ENCODE data around the gene SUMF2.
"Not testable (repeated sequence)": the region's sequence is repeated elsewhere in the genome, so short reads cannot be mapped to it uniquely, and the experiment has no call there.

The SUMF2 gene

DNA sequence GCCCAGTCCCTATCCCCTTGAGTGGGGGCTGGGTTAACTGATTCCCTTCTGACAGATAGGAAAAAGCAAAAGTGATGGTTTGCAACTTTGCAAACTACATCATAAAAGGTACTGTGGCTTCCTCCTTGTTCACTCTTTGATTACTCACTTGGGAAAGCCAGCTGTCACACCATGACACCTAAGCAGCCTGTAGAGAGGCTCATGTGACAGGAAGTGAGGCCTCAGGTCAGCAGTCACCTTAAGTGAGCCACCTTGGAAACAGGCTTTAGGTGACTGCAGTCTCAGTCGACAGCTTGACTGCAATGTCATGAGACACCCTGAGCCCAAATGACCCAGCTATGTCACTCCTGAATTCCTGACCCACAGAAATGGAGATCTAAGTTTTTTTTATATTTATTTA, 46.5 kb downstream of the SUMF2 start:
- DNase-seq = no peak

DNA sequence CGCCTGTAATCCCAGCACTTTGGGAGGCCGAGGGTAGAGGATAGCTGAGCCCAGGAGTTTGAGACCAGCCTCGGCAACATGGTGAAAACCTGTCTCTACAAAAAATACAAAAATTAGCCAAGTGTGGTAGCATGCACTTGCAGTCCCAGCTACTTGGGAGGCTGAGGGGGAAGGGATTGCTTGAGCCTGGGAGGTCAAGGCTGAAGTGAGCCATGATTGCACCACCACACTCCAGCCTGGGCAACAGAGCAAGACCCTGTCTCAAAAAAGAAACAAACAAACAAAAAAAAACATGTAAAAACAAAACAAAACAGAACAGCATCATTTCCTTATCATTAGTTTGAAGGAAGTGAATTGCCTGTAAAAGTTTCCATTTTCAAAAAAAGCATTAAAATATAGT, 48.2 kb downstream of the SUMF2 start:
- not testable (repeated sequence) for DNase-seq

DNA sequence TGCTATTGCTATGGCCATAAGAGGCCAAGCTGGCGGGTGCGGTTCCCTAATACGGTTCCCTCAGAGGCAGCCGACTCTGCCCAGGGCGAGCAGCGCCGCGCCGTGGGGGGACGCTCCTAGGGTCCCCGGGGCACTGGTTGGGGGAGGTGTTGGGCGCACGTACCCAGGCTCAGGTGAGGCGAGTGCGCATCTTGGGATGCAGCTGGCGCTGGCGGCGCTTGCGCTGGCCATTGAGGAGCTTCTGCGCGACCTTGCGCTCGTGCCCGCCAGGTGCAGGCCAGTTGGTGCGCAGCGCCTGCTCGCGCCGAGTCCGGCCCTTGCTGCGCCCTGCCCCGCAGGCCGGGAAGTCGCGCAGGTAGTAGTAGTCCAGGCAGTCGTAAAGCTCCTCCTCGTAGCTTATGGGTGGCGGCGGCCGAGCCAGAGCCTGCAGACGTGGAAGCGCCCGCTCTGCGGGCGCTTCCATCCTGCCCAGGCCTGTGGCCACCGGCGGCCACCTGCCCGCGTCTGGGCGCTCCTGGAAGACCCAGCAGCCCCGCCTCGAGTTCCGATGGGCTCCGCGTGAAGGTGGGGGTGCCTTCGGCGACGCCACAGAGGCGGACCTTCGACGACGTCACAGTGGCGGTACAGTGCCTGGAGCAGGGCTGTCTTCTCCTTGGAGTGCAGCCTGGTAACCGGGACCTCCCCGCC, 51.9 kb downstream of the SUMF2 start, which contains the start of gene NUPR2:
NUPR2 (minus strand) TSS at position 566 of the 687 bp plus-strand sequence; CDS start at position 463, 103 bp downstream.
- DNase-seq = no peak

DNA sequence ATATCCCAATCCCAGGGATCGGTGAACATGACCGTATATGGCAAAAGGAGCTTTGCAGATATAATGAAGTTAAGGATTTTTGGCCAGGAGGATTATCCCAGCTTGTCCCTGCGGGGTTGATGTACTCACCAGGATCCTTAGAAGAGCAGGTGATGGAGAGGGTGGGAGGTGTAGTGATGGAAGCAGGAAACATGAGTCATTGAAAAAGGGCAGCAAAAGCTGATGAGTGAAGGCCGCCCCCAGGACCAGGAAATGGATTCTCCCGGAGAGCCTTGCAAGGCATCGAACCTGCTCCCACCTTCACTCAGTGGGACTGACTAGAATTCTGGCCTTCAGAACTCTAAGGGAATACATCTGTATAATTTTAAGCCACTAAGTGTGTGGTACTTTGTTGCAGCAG, 57.4 kb downstream of the SUMF2 start:
- no peak for DNase-seq

DNA sequence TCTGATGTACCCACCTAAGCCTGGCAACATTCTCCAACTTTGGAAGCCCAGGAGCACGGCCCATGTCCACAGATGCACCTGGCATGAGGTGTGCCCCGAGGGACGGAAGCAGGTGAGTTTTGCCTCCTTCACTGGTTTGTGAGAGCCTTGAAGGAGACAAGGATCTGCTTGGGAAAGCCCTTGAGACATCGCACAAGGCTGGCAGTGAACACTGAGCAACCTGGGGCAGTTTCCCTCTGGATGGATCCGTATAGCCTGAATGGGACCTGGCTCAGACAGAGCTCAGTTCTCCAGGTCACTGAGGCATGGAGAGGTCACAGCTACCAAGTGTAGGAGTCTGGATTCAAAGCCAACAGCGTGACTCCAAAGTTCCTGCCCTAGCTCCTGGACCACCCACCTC, 60.9 kb downstream of the SUMF2 start:
- DNase-seq = no peak

DNA sequence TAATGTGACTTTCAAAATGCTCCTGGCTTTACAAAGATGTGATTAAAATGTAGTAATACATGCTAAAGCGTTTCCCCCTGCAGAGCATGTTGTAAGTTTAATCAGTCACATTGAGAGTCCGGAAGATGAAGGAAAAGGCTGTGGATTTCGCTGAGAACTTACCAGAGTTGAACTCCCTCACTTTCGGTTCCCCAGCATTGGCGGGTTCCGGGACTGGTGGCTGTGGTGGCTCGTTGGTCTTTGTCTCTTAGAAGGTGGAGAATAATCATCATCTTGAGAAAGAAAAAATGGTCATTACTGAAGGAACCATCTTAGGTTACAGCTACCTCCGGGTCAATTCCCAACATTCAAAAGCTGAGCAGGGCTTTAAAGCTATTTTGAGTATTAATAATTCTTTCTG, 61.7 kb downstream of the SUMF2 start:
- no peak for DNase-seq

DNA sequence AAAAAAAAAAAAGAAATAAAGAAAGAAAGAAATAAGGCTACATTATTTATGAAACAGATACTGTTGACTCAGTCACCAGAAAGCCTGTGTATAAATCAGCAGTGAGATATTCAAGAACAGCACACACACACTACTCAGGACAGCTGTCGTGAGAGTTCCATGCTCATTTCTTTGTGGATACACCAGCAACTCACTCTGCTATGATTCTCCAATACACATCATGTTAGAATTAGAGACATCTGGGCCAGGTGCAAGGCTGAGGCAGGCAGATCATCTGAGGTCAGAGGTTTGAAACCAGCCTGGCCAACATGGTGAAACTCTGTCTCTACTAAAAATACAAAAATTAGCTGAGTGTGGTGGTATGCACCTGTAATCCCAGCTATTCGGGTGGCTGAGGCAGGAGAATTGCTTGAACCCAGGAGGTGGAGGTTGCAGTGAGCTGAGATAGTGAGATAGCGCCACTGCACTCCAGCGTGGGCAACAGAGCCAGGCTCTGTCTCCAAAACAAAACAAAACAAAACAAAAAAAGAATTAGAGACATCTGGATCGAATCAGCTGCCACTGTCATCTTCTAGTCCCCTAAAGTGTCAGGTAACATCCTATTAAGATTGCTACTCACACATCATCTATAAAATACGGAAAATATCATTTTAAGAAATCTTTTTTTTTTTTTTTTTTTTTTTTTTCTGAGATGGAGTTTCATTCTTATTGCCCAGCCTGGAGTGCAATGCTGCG, 63.3 kb downstream of the SUMF2 start:
- no peak for DNase-seq

Data from HCEC 1CT (cell line).